Measurements from ENCODE around the gene TRIO.
A peak's percentile ranks its signal among the peaks of the same experiment; 100 is the strongest.

TRIO gene

DNA sequence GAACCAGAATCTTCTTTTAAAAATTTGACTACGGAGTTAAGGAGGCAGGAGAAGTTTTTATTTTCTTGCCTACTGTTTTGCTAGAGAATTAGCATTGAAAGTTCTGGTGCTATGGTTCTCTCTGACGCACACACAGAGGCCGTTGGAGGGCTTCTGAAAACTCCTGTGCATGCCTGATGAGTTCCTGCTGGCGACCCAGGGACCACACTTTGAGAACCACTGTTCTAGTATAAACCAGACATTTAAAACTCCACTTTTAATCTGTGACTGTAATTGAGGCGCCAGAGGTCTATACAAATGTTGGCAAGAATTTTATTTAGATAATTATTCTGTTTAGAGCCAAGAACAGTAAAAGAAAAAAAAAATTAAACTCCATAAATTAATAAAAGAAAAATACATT is 338.9 kb downstream of the TRIO start:
- peak in 1 of 2 donors; percentile 36 for DNase-seq (ENCODE audit: low read depth in 2 of 2)
- TF ChIP-seq, protein P1, sequence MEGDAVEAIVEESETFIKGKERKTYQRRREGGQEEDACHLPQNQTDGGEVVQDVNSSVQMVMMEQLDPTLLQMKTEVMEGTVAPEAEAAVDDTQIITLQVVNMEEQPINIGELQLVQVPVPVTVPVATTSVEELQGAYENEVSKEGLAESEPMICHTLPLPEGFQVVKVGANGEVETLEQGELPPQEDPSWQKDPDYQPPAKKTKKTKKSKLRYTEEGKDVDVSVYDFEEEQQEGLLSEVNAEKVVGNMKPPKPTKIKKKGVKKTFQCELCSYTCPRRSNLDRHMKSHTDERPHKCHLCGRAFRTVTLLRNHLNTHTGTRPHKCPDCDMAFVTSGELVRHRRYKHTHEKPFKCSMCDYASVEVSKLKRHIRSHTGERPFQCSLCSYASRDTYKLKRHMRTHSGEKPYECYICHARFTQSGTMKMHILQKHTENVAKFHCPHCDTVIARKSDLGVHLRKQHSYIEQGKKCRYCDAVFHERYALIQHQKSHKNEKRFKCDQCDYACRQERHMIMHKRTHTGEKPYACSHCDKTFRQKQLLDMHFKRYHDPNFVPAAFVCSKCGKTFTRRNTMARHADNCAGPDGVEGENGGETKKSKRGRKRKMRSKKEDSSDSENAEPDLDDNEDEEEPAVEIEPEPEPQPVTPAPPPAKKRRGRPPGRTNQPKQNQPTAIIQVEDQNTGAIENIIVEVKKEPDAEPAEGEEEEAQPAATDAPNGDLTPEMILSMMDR (IDR thresholded peaks at IDR 0.05; ENCODE audit: low read depth, low read length): no peak
- no peak overlapping the region for H3K4me3 ChIP-seq (replicated peaks in 1 of 2; ENCODE audit: low read depth in 2 of 2, low read length in 2 of 2)

DNA sequence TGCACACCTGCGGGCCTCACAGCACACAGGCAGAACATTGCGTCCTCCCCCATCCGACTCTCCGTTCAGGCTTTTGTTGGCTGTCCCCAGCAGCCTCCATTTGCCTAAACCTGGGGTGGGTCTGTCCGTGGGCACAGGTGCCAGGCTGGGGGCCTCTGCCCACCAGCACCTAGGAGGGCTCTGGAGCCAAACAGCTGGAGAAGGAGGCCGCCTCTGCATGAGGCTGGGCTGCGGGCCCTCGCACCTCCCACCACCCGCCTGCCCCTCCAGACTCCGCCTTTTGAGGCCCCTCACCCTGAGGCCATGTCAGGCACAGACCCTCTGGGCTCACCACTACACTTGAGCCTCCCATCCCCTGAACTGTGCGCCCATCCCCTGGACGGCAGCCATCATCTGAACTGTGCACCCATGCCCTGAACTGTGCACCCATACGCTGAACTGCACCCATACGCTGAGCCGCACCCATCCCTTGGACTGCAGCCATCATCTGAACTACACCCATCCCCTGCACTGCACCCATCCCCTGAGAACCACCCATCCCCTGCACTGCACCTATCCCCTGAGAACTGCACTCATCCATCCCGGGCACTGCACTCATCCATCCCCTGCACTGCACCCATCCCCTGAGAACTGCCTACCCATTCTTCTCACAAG is 340.5 kb downstream of the TRIO start:
- TF ChIP-seq, protein P1 (IDR thresholded peaks at IDR 0.05; ENCODE audit: low read depth, low read length): no peak
- no peak for DNase-seq (ENCODE audit: low read depth in 2 of 2)
- H3K4me3 ChIP-seq (replicated peaks in 1 of 2; ENCODE audit: low read depth in 2 of 2, low read length in 2 of 2): no peak overlapping the region

DNA sequence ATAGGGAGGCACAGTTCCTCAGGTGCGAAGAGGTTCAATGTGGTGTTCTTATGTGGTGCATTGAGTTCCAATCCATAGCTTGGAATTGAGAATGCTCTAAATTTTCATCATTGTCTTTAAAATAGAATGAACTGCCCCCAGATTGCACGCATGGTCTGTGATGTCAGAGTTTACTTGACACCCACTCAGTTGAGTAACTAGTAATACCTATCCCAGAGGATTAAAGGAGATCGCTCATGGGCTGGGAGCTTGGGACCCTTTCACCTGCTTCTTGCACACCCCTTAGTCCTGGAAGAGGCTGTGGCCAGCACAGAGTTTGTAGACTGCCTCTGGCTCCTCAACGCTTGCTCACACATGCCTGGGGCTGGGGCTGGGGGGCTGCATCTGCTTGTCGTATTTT is 343.3 kb downstream of the TRIO start:
- no peak overlapping the region for H3K4me3 ChIP-seq (replicated peaks in 1 of 2; ENCODE audit: low read depth in 2 of 2, low read length in 2 of 2)
- no peak for DNase-seq (ENCODE audit: low read depth in 2 of 2)
- TF ChIP-seq, protein P1 (IDR thresholded peaks at IDR 0.05; ENCODE audit: low read depth, low read length): no peak

DNA sequence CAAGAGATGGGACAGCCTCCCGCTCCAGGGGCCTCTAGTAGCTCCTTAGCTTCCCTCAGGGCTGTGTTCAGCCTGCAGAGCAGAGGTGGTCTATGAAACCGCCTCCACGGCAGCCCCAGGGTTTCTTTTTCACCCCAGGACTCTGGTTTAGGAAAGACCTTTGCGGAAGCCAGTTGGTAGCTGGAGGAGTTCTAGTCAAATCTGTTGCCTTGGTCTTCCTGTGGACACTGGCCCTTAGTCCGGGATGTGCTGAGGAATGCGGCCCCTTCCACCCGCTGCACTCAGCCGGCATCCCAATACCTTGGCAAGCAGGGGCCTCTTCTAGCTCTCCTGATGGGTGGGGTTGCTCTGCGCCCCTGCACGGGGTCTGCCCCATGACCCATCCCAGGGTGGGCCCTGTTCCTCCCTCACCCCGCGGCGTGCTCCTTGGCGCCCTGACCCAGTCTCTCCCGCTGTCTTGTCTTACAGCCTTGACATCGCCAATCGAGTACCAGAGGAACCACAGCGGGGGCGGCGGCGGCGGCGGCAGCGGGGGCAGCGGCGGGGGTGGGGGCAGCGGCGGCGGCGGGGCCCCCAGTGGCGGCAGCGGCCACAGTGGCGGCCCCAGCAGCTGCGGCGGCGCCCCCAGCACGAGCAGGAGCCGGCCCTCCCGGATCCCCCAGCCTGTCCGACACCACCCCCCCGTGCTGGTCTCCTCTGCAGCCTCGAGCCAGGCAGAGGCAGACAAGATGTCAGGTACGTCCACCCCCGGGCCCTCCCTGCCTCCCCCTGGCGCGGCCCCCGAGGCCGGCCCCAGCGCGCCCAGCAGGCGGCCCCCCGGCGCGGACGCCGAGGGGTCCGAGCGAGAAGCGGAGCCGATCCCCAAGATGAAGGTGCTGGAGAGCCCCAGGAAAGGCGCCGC is 344.1 kb downstream of the TRIO start:
- TF ChIP-seq, protein P1 (IDR thresholded peaks at IDR 0.05; ENCODE audit: low read depth, low read length): no peak

DNA sequence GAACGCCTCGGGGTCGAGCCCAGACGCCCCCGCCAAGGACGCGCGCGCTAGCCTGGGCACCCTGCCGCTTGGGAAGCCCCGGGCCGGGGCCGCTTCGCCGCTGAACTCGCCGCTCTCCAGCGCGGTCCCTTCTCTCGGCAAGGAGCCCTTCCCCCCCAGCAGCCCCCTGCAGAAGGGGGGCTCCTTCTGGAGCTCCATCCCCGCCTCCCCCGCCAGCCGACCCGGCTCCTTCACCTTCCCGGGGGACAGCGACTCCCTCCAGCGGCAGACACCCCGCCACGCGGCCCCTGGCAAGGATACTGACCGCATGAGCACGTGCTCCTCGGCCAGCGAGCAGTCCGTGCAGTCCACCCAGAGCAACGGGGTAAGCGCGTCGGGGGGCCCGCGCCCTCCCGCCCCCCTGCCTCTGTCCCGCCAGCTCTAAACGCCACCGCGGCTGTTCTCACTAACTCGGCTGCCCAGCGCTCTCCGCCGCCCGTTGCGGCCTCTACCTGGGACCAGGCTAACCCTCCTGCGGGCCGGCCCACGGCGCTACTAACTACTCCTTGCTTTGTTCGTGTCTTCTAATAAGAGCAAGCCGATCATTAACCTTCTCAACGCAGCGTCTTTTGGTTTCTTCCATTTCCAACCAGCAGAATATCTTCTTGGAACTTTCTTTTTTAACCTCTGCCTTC is 344.9 kb downstream of the TRIO start:
- TF ChIP-seq, protein P1 (IDR thresholded peaks at IDR 0.05; ENCODE audit: low read depth, low read length): no peak
- no peak overlapping the region for H3K4me3 ChIP-seq (replicated peaks in 1 of 2; ENCODE audit: low read depth in 2 of 2, low read length in 2 of 2)
- no peak for DNase-seq (ENCODE audit: low read depth in 2 of 2)

More for the DNA sequence above, 344.1 kb downstream of the TRIO start:
- no peak for DNase-seq (ENCODE audit: low read depth in 2 of 2)
- no peak overlapping the region for H3K4me3 ChIP-seq (replicated peaks in 1 of 2; ENCODE audit: low read depth in 2 of 2, low read length in 2 of 2)

GRCh38 chr5:14488709-14489108 is 345.6 kb downstream of the TRIO start:
- TF ChIP-seq, protein P1 (IDR thresholded peaks at IDR 0.05; ENCODE audit: low read depth, low read length): no peak
- DNase-seq (ENCODE audit: low read depth in 2 of 2): no peak
- H3K4me3 ChIP-seq (replicated peaks in 1 of 2; ENCODE audit: low read depth in 2 of 2, low read length in 2 of 2): no peak overlapping the region

Data from cardiac fibroblast (primary cell).